ENCODE measurements around the gene AXL.
"Not testable (repeated sequence)": the region's sequence is repeated elsewhere in the genome, so short reads cannot be mapped to it uniquely, and the experiment has no call there.

The AXL gene

DNA sequence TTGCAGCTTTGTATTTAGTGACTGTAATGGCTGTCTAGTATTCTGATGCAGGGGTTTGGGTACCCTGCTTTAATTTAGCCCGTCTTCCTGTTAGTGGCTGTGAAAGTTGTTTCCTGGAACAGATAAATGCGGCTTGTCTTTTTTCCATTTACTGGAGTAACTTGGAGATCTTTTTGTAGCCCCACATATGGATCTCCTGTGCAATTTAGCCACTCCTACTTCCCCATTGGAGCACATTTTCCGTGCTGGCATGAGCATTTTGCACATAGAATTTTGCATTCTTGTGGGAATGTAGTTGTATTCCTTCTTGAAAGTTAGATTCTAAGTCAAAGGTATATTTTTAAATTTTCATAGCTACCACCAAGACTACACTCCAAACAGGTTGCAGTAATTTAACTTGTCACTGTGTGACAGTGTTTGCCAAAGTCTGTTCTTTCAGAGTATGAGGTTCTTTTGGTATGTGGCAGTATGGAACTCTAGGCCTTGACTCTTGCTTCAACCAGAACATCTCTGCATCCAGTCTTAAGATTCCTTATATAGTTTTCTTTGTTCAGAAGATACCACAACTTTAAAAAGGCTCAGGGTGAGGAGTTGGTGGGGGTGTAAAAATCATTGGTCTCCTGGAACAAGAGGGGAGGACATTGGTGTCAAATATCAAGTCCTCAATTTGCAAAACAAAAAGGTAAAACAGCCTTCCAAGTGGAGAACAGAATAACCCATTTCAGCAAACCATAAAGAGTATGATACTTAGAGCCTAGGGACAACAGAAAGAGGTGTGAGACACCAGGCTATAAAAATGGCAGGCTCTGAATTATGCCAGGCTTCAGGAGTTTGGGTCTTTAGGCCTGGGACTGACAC lies 69.9 kb downstream of the AXL start:
- DNase-seq, result no peak

DNA sequence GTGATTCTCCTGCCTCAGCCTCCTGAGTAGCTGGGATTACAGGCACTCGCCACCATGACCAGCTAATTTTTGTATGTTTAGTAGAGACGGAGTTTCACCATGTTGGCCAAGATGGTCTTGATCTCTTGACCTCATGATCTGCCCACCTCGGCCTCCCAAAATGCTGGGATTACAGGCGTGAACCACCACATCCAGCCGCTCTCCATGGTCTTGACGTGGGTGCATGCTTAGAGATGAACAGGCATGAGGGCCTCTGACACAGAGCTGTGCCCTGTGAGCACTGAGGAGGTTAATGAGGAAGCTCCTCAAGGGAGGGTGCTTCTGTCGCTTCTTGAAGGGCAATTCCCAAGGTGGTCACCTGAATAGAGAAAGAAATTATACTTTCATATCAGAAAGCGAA lies 70.8 kb downstream of the AXL start:
- not testable (repeated sequence) for DNase-seq

GRCh38 chr19:41294393-41294792 lies 75.4 kb downstream of the AXL start:
- DNase-seq, result no peak

- no peak for DNase-seq
Observed at GRCh38 chr19:41295499-41295898, 76.5 kb downstream of the AXL start.

GRCh38 chr19:41296433-41296871 lies 77.4 kb downstream of the AXL start:
- no peak for DNase-seq

- no peak for DNase-seq
Observed at GRCh38 chr19:41297628-41298347, 78.8 kb downstream of the AXL start.

DNA sequence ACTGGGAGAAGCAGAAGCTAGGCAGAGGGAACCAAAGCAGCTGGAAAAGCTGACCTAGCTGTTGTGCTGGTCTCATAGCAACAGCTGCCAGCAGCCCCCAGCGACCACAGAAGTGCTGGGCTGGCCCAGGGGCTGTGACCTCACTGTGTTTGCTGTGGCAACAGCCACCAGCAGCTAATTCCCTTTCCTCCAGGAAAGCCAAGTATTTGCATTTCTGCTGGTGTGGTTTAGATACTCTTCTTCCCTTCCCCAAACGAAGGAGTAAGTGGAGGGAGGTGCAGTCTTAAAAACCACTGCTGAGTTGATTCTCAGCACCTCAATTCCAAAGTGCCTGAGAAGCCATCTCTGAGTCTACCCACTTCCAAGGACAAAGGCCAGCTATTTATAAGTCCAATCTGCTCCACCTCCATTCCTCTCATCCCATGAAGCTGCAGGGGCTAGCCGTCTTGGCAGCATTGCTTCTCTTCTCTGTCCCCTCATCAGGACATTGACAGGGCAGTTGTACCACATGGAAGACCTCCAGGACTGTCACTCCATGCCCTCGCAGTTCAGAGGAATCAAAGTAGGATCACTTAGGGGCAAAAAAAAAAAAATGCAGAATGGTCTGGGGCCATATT lies 79.4 kb downstream of the AXL start:
- DNase-seq, result no peak

DNA sequence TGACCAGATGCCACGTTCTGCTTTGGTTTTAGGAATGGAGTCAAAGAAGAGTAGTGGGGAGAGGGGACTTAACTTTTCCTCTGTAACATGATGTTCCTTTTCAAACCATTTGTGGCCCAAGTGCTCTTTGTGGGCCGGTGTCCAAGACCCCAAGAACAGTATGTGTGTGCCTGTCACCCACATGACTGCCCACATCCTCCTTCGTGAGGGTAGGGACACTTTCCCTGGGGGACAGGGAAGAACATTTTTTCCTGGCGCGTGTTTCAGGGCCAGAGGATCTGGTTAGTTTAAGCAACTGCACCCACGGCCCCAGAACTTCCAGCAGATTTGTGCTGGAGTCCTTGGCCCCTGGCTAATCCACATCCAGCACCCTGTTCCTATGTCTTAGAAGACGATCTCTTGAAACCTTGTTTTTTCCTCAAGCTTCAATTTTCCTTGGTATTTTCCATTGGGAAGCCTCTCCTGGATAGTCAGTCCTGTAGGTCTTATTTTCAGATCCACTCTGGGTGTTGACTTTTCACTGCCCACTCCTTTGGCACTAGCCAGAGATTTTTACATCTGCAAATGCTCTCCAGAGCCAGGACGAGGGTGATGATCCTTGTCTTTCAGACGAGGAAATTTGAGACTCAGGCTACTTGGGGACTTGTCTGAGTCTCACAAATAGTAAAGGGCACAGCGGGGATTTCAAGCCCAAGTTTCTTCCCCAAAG lies 80.2 kb downstream of the AXL start:
- no peak for DNase-seq

DNA sequence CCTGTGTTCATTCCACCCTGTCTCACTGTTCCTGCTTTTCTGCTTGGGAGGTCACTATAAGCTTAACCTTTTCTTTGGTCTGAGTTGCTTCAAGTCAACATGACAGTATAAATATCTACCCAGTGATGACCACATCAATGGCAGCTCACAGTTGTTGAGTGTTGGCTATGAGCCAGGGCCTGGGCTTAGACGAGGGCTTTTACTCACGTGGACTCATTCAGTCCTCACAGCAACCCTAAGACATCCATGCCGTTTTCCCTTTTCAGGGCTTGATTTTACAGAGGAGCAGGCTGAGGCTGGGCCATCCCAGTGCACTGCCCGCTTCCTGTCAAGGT lies 80.7 kb downstream of the AXL start:
- no peak for DNase-seq

- DNase-seq, result no peak
Observed at GRCh38 chr19:41300555-41300954, 81.5 kb downstream of the AXL start.

DNA sequence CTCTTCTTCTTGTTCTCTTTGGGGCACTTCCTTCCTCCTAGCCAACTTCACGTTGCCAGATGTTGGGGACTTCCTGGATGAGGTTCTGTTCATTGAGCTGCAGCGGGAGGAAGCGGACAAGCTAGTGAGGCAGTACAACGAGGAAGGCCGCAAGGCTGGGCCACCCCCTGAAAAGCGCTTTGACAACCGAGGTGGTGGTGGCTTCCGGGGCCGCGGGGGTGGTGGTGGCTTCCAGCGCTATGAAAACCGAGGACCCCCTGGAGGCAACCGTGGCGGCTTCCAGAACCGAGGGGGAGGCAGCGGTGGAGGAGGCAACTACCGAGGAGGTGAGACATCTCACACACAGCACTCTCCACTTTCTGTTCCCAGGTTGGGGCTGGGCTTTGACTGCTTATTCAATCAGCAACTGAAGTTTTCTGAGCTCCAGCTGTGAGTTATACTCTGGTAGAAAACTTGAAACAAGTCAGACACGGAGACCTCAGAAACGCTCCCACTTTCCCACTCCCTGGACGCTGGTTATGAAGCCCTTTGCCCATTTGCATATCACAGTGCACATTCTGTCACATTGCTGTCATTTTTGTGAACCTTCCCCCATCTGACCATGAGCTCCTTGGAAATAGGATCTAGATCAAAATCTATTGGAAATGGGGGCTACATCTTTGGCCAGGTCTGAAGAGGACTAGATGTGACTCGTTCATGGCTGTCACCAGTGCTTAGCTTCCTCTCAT lies 83.8 kb downstream of the AXL start:
- peak; percentile 34 to 62 for DNase-seq

DNA sequence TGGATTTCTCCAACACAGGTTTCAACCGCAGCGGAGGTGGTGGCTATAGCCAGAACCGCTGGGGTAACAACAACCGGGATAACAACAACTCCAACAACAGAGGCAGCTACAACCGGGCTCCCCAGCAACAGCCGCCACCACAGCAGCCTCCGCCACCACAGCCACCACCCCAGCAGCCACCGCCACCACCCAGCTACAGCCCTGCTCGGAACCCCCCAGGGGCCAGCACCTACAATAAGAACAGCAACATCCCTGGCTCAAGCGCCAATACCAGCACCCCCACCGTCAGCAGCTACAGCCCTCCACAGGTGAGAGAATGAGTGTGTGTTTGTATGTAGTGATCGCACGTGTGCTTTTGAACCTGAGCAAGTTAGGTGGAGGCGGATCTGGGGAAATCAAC lies 84.9 kb downstream of the AXL start:
- DNase-seq, result no peak

GRCh38 chr19:41304706-41305483 lies 85.9 kb downstream of the AXL start:
- no peak for DNase-seq

DNA sequence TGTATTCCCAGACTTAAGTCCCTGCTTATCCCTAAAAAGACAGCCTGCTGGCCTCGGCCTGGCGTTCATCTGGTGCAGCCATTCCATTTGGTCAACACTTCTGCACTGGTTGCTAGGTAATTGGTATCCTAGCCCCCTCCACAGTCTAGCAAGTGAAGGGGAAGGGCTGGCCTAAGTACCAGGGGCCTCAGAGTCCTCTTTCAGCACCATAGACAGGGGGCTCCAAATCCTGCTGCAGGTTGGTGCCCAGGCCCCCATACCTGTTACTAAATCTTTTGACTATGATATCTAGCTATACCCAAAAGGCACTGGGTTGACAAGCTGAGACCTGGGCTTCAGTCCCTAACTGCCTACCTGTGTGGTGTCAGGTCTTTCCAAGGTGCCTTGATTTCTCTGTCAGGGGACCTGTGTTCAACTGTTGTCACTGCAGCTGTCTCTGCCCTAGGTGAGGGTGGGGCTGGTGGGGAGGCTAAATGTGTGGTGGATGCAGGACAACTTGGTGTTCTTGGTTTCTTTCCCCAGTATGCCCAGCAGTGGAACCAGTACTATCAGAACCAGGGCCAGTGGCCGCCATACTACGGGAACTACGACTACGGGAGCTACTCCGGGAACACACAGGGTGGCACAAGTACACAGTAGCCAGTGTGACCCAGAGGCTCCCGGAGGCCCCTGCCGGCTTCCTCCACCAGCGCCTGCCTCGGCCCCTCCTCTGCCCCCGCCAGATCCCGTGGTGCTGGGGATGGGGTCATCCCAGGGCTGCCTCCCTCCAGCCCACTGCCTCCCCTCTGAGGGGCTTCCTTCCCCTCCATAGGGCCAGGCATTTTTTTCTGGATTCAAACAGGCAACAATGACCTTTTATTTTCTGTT lies 87.1 kb downstream of the AXL start:
- no peak for DNase-seq

GRCh38 chr19:41307090-41307875 lies 88.3 kb downstream of the AXL start:
- DNase-seq, result no peak

- no peak for DNase-seq
Observed at GRCh38 chr19:41307954-41308449, 89.0 kb downstream of the AXL start.

DNA sequence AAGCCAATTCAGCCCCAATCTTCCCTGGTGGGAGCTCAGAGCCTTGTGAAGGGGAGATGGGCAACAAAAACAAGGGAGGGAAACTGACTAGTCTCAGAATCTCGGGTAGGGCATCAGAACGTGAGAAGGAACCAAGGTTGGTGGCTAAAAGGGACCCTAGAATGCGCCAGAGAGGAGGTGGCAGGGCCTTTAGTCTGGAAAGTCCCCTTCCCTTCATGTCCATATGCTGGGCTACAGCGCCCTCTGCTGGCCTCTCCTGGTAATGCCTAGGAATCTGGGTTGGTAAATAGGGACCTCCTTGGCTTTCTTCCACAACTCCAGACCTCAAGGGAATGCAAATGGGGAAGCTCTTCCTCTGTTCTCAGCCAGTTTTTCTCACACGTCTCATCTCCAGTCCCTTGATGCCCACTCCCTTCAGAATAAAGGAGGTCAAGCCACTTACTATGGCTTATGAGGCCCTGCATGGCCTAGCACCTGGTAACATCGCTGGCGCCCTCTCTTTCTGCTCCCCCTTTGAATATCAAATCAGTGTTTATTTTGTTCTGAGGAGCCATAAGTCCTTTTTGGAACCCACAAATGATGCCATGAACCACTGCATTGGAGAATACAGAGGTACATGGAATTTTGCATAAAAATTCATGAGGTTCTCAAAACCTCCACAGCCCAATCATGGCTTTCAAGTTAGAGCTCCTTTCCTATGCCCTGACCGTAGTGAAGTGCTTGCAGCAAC lies 89.6 kb downstream of the AXL start:
- DNase-seq, result peak; percentile 86 to 97

DNA sequence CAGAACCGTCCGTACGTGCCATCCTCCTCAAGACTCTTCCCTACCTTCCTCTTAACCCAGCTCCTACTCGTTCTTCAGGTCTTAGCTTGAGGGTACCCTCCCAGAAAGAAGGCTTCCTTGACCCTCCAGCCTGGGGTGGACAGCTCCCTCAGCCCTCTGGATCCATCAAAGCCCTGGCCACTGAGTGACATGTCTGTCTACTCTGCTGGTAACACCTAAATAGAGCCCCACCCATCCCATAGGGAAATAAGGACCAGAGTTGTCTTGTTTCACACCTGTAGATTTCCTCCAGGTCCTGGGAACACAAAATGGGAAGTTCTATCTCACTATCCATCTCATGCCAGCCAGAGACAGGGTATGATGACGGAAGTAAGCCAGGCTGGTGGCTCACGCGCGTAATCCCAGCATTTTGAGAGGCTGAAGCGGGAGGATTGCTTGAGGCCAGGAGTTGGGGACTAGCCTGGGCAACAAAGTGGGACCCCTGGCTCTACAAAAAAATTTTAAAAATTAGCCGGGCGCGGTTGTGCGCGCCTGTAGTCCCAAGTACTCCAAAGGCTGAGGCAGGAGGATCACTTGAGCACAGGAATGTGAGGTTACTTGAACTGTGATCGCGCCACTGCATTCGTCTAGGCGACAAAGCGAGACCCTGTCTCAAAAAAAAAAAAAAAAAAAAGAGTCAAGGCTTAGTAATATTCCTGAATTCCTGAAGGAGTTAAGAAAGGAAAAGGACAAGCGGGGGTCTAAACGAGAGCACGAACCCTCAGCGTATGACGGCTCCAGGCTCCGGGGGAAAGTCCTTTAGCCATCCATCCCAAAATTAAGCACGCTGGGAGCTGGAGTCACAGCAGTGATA lies 90.4 kb downstream of the AXL start:
- DNase-seq, result no peak

All from activated CD4-positive, alpha-beta T cell treated with anti-CD3 and anti-CD28 coated beads for 4 hours (primary cell).